HG02610 (cell line): ENCODE data around the gene FBXL7.

Experiments
- ATAC-seq: cut with Tn5 transposase; IDR thresholded peaks from one replicate; pipeline ENCODE4 v1.9.1; 2021; ENCODE audit warnings: mild to moderate bottlenecking, moderate library complexity; ENCODE audit not compliant: unreplicated experiment

Gene FBXL7

GRCh38 chr5:15538516-15538915 lies 38.5 kb downstream of the FBXL7 start:
- ATAC-seq: no peak

- ATAC-seq: no peak
These were observed 40.0 kb downstream of the FBXL7 start for GRCh38 chr5:15539951-15540350.

GRCh38 chr5:15544039-15544438 lies 44.1 kb downstream of the FBXL7 start:
- ATAC-seq: no peak

- no peak for ATAC-seq
These were observed 45.1 kb downstream of the FBXL7 start for GRCh38 chr5:15545082-15545481.

GRCh38 chr5:15547261-15547839 lies 47.4 kb downstream of the FBXL7 start:
- no peak for ATAC-seq

GRCh38 chr5:15549961-15550360 lies 50.0 kb downstream of the FBXL7 start:
- ATAC-seq: no peak

- no peak for ATAC-seq
These were observed 50.6 kb downstream of the FBXL7 start for GRCh38 chr5:15550502-15551112.

GRCh38 chr5:15551113-15551504 lies 51.1 kb downstream of the FBXL7 start:
- ATAC-seq: no peak

GRCh38 chr5:15554542-15554941 lies 54.6 kb downstream of the FBXL7 start:
- no peak for ATAC-seq

GRCh38 chr5:15555176-15555575 lies 55.2 kb downstream of the FBXL7 start:
- ATAC-seq: no peak

- ATAC-seq: no peak
These were observed 58.3 kb downstream of the FBXL7 start for GRCh38 chr5:15558240-15558639.

- ATAC-seq: no peak
These were observed 58.7 kb downstream of the FBXL7 start for GRCh38 chr5:15558681-15559080.

- ATAC-seq: no peak
These were observed 60.4 kb downstream of the FBXL7 start for GRCh38 chr5:15560421-15560820.

GRCh38 chr5:15564523-15564922 lies 64.5 kb downstream of the FBXL7 start:
- no peak for ATAC-seq

- no peak for ATAC-seq
These were observed 65.0 kb downstream of the FBXL7 start for GRCh38 chr5:15564957-15565356.

GRCh38 chr5:15566306-15566705 lies 66.3 kb downstream of the FBXL7 start:
- no peak for ATAC-seq

- ATAC-seq: no peak
These were observed 66.8 kb downstream of the FBXL7 start for GRCh38 chr5:15566789-15567188.

- ATAC-seq: no peak
These were observed 70.5 kb downstream of the FBXL7 start for GRCh38 chr5:15570491-15570890.

- no peak for ATAC-seq
These were observed 71.1 kb downstream of the FBXL7 start for GRCh38 chr5:15571081-15571480.

GRCh38 chr5:15571618-15572017 lies 71.6 kb downstream of the FBXL7 start:
- no peak for ATAC-seq

- ATAC-seq: no peak
These were observed 73.6 kb downstream of the FBXL7 start for GRCh38 chr5:15573590-15573989.

GRCh38 chr5:15574128-15574527 lies 74.1 kb downstream of the FBXL7 start:
- no peak for ATAC-seq

GRCh38 chr5:15574806-15575325 lies 74.9 kb downstream of the FBXL7 start:
- ATAC-seq: no peak
